Left forelimb (tissue), 1 donor: ENCODE results near the gene CHP1.
A peak's percentile ranks its signal among the peaks of the same experiment; 100 is the strongest.
"Not testable (repeated sequence)": the region's sequence is repeated elsewhere in the genome, so short reads cannot be mapped to it uniquely, and the experiment has no call there.

Experiments
- DNase-seq: peaks from one replicate; pipeline ENCODE4 v3.0.0-alpha.2; 2018; ENCODE audit warnings: low spot score

CHP1 gene

DNA sequence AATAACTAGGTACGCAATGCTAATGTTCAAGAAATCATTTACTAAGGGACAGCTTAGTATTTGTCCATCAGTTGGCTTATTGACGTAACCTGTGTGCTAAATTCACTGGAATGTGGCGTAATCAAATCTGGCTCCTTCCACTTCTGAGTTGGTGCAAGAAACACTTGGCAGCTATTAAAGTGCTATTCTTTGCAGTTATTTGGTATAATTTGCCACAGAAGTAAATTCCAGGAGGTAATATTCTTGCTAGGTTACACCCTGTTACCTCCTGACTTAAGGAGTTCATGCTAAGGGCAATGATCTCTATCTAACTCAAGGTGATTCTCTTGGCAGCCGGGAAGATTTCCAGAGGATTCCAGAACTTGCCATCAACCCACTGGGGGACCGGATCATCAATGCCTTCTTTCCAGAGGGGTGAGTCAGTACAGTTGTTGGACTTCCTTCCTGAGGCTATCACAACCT, 25.5 kb downstream of the CHP1 start:
- no peak for DNase-seq

GRCh38 chr15:41258750-41259471, 27.8 kb downstream of the CHP1 start:
- no peak for DNase-seq

- no peak for DNase-seq
Measured at GRCh38 chr15:41259546-41260189, 28.6 kb downstream of the CHP1 start.

GRCh38 chr15:41260924-41261323, 29.9 kb downstream of the CHP1 start:
- not testable (repeated sequence) for DNase-seq

- DNase-seq: no peak
Measured at GRCh38 chr15:41262571-41262970, 31.5 kb downstream of the CHP1 start.

GRCh38 chr15:41263891-41264351, 32.9 kb downstream of the CHP1 start:
- DNase-seq: no peak

GRCh38 chr15:41269887-41270286, 38.8 kb downstream of the CHP1 start:
- no peak for DNase-seq

- no peak for DNase-seq
Measured at GRCh38 chr15:41276831-41277230, 45.8 kb downstream of the CHP1 start.

GRCh38 chr15:41278319-41278718, 47.3 kb downstream of the CHP1 start:
- DNase-seq: no peak

DNA sequence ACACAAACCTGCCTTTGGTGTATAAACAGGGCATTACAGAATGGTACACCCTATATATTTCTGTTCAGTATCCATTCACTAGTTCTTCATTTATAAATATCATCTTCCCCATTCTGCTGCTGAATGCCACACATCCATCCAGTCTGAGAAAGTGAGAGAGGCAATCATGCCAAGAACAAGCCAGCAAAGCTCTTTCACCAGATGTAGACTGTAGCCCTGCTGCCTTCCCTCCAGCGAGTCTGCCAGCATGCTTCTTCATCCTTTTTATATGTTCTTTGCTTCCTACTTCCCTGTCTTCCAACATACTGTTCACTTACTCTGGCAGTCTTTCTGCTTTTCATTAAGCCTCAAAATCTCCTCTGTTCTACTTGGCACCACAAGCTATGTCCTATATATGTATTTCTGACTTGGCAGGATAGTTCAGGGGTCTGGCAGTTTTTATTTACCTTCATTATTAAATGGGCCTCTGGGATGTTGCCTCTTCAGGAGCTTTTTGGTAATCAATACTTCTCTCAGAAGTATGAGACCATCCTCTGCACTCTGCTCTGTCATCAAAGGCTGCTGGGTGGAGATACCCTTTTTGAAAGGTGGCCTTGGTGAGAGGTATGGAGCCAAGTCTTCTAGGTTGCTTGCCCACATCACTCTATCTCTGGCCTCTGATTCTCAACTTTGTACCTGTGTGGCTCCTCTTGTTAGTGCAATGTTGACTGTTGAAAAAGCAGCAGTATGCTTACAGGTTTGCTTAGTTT, 48.6 kb downstream of the CHP1 start:
- DNase-seq: no peak

- DNase-seq: no peak
Measured at GRCh38 chr15:41281236-41281635, 50.2 kb downstream of the CHP1 start.

DNA sequence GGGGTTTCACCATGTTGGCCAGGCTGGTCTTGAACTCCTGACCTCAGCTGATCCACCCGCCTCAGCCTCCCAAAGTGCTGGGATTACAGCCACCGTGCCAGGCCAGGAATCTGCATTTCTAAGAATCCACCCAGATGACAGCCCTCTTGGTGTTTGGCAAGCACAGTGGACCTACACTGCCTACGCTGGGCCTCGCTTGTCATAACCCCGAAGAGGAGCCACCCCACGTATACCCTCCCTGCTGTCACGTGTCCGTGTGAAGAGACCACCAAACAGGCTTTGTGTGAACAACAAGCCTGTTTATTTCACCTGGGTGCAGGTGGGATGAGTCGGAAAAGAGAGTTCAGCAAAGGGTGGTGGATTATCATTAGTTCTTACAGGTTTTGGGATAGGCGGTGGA, 51.4 kb downstream of the CHP1 start:
- not testable (repeated sequence) for DNase-seq

GRCh38 chr15:41282980-41283652, 52.0 kb downstream of the CHP1 start:
- DNase-seq: not testable (repeated sequence)

DNA sequence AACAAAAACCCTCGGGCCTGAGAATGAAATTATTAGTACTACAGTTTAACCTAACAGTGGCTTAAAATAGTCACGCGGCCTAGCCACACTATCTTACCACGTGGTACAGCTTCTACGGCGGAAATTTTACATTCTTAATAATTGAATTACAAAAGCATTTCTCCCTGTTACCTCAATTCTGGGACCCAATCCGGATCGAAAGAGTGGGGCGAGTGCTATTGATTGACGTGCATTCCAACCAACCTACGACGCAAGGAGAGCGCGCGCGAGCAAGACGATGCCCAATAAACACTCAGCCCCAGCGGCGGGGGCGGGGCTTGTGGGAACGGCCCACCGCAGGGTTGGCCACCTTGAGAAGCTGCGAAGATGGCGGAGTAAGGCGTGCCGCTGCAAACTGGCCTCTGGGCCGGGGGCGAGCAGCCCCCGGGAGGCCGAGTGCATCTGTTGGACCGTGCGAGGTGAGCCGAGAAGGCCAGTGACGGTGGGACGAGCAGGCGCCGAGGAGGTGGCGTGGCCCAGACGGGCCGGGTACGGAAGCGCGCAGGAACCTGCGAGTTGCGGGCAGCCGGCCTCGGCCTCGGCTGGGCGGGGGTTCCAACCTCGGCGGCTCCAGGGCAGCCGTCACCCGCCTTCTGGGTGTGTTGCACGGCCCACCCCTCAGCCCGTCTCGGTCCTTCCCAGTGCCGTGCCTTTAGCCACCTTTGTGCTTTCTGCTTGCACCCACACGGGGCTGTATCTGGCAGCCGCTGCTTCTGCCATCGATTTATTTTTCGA, 52.8 kb downstream of the CHP1 start:
- DNase-seq: peak; percentile 97

DNA sequence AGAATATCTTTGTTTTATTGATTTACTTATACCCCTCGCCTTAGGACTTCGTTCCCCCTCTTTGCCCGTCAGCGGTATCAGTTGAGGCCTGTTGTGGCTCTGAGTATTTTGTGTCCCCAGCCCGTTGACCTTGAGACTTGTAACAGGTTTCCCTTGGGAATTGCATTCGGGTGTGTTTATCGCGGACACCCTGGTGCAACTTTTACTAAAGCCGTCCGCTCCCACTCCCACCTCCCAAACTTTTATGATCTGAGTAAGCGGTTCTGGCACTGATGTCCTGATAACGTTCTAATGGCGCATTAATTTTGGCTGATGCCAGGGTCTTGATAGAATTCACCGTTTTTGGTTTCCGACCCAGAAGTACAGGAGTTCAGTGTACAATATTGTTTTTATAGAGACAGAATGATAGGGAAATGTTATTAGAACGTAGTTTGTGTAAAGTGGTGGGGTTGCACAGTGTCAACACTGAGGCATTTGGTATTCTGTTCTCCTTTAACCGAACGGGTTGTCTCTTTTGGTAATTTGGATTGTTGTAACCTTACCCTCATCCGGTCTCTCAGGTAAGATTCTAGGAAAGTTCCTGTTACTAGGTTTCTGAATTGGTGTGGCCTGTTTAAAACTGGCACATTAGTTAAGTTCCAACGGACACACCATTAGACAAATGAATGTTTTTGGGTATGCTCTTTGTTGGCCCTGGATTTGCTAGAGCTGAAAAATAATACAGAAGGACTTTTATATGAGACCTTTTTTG, 53.5 kb downstream of the CHP1 start:
- no peak for DNase-seq

GRCh38 chr15:41285285-41285684, 54.2 kb downstream of the CHP1 start:
- no peak for DNase-seq

GRCh38 chr15:41286665-41287333, 55.7 kb downstream of the CHP1 start:
- no peak for DNase-seq

GRCh38 chr15:41288464-41288863, 57.4 kb downstream of the CHP1 start:
- no peak for DNase-seq

DNA sequence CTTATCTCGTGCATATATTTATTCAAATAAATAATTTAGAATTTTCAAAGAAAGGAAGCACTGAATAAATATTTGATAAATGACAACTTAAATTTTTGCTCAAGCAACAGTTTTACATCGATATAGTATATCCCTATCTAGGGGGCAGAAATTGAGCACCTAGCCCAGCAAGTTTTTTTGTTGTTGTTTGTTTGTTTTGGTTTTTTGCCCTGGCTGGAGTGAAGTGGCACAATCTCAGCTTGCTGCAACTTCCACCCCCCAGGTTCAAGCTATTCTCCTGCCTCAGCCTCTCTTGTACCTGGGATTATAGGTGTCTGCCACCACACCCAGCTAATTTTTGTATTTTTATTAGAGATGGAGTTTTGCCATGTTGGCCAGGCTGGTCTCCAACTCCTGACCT, 58.9 kb downstream of the CHP1 start:
- DNase-seq: no peak

DNA sequence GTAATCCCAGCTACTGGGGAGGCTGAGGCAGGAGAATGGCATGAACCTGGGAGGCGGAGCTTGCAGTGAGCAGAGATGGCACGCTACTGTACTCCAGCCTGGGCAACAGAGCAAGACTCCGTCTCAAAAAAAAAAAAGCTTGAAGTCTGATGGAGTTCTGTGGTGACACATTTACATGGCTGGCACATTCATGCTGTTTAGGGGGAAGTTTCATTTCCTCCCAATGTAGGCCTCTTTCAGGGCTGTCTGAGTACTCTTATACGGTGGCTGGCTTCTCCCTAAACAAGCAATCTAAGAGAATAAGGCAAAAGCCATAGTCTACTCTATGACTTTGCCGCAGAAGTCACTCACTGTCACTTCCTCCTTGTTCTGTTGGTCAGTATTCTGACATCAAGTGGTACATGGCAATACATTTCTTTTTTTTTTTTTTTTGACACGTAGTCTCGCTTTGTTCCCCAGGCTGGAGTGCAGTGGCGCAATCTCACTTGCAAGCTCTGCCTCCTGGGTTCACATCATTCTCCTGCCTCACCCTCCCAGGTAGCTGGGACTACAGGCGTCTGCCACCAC, 60.1 kb downstream of the CHP1 start:
- no peak for DNase-seq
